Fibroblast of pulmonary artery (primary cell): ENCODE data around the gene HORMAD2.

Source experiments
- DNase-seq: peaks from one replicate; pipeline ENCODE4 v3.0.0-alpha.2; 2010; ENCODE audit warnings: low read depth
- H3K4me3 ChIP-seq: replicated peaks from 2 replicates; pipeline ENCODE4 v1.5.1; 2011; ENCODE audit warnings: low read depth, mild to moderate bottlenecking, control low read depth, low read length, moderate library complexity
- TF ChIP-seq, protein P1 (sequence below): IDR thresholded peaks from 2 replicates; pipeline ENCODE4 v1.5.1; 2011; ENCODE audit warnings: mild to moderate bottlenecking, control low read depth, low read length, inconsistent platforms; ENCODE audit errors: missing control alignments

Gene HORMAD2

DNA sequence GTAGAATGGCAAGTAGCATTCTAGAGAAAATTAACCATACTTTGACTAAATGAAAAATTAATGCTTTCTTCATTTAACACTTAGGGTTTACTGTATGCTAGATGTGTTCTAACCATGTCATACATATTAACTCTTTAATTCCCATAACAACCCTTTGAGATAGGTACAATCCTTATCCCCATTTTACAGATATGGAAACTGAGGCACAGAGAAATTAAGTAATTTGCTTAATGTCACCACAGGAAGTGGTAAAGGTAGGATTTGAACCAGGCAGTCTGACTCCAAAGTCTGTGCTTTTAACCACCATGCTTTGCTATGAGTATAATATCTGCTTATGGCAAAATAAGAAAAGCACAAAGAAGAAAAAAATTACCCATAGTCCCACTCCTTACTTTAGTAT is 106.8 kb downstream of the HORMAD2 start:
- DNase-seq: no peak
- no peak overlapping the region for H3K4me3 ChIP-seq

DNA sequence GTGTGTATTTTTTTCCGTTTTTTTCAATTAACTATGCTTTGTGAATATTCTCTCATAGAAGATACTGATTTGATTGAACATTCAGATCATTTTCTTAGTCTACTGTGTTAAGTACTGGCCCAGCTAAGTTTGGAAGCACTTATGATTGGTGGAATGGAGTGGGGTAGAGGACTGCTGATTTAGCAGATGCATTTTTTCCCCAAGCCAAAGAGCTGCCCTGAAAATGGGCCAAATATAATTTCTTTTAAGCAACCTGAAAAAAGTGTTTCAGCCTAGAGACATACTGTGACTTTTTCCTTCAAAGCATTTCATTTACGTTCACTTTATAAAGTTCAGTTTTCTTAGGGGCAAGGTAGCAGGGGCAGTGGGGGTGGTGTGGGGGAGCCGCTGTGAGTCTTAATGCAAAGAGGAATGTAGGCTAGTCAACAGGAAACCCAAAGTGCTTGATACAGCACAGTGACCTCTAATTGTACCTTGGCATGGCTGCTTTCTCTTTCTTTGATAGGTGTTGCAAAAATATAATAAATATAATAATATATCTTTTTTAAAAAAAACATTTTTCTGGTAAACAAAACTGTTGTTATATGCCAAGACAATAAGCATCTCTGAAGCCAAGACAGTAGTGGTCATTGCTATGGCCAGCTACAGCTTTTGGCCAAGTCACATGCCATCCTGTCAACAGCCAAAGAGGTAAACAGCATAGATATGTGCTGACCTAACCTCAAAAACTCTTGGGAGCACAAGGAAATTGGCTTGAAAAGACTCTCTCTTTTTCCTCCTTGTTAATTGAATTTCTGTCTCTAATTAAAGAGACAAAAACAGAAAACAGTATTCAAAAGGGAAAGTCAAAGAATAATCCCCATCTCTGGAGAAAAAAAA is 107.5 kb downstream of the HORMAD2 start:
- DNase-seq: peak; percentile 67
- TF ChIP-seq, protein P1, sequence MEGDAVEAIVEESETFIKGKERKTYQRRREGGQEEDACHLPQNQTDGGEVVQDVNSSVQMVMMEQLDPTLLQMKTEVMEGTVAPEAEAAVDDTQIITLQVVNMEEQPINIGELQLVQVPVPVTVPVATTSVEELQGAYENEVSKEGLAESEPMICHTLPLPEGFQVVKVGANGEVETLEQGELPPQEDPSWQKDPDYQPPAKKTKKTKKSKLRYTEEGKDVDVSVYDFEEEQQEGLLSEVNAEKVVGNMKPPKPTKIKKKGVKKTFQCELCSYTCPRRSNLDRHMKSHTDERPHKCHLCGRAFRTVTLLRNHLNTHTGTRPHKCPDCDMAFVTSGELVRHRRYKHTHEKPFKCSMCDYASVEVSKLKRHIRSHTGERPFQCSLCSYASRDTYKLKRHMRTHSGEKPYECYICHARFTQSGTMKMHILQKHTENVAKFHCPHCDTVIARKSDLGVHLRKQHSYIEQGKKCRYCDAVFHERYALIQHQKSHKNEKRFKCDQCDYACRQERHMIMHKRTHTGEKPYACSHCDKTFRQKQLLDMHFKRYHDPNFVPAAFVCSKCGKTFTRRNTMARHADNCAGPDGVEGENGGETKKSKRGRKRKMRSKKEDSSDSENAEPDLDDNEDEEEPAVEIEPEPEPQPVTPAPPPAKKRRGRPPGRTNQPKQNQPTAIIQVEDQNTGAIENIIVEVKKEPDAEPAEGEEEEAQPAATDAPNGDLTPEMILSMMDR: no peak

More for the DNA sequence above, 106.8 kb downstream of the HORMAD2 start:
- TF ChIP-seq, protein P1: no peak

DNA sequence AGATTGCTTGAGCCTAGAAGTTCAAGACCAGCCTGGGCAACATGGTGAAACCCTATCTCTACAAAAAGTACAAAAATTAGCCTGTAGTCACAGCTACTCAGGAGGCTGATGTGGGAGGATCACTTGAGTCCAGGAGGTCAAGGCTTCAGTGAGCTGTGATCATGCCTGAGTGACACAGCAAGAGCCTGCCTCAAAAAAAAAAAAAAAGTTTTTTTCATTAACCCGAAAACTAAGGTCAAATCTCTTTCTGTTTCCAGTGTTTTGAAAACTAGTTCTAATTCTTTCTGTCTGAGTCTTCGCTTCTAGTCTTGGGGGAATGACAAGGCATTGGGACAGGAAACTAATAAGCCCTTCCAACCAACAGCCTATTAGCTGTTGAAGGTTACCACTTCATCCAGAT is 108.6 kb downstream of the HORMAD2 start:
- H3K4me3 ChIP-seq: no peak overlapping the region
- TF ChIP-seq, protein P1: no peak
- DNase-seq: no peak

More for the DNA sequence above, 107.5 kb downstream of the HORMAD2 start:
- H3K4me3 ChIP-seq: no peak overlapping the region

DNA sequence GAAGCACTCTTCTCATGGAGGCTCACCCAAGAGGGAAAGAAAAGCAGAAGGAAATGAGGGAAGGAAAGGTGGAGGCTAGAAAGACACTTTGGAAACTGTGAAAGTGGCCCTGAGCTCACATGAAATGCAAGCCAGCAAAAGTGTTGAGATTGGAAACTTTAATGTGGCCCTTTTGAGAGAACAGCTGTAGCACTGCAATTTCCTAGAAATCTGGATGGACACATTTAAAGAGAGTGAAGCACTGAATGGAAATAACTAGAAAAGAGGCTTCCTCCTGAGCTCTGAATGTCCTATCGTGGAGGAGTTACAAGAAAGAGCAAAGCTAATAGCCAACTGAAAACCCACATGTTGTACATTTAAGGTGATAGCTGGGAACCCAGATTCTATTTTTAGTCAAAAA is 110.3 kb downstream of the HORMAD2 start:
- TF ChIP-seq, protein P1: no peak
- no peak for DNase-seq
- H3K4me3 ChIP-seq: no peak overlapping the region

DNA sequence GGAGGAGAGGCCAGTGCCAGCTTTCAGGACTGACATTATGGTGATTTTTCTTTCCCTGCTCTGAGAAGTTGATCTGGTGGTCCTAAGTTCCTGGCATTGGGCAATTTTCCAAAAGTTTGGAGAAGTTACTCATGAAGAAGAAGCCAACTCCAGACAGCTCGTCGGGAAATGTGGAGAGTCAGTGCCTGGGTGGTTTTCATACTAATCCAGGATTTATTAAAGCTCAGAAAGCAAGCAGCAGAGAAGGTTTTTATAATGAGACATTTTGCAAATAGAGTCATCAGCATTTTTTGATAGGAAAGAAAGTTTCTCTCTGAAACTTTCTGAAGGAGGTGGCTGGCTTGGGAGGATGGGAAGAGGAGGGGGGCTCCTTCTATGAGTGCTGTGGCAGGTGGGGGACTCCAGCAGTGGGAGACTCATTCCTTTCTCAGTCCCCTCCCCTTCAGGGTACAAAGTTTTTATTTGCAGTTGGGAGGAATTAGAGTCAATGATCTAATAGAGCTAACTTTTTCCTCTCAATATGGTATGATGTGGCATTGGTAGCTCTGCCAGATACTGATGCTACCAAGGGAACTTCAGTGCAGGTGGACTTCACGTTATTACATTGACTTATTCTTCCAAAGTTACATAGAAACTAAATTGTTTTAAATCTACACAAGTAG is 110.9 kb downstream of the HORMAD2 start:
- TF ChIP-seq, protein P1: no peak
- no peak overlapping the region for H3K4me3 ChIP-seq
- no peak for DNase-seq

DNA sequence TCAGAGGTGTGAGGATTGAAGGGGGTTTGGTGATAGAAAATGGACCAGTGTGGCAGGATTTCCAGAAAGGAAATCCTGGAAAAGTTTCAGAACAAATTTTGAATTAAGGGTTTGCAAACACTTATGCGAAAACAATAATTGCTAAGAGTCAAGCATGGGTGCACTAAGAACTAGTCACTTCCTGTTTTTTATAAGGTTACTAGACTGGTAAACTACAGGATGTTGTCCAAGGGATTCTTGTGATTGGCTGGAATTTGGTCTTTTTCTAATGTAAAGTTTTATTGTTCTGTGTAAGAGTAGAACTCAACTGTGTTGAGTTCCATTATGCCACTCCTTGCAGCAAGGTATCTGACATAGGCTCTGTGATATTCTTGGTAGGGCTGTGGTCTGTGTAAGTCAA is 112.2 kb downstream of the HORMAD2 start:
- H3K4me3 ChIP-seq: no peak overlapping the region
- TF ChIP-seq, protein P1: no peak
- DNase-seq: no peak
